Upper lobe of left lung (tissue), 6 donors: ENCODE results near the gene KRTAP1-4. TPM values are rescaled to one million over a fixed set of nuclear protein-coding genes. Genes with fewer than 3 reads are reported as not detected.
A peak's percentile ranks its signal among the peaks of the same experiment; 100 is the strongest.
"Not testable (repeated sequence)": the region's sequence is repeated elsewhere in the genome, so short reads cannot be mapped to it uniquely, and the experiment has no call there.

Experiments
- ATAC-seq, 2 donors: fragments of 200-7000 bp; cut with Tn5 transposase; one replicate each; pipeline ENCODE4 v1.9.1; 2022; ENCODE audit warnings: mild to moderate bottlenecking in 2 of 2, moderate library complexity in 2 of 2; ENCODE audit not compliant: low FRiP score in 2 of 2
- DNase-seq, 2 donors: peaks; one replicate each; pipeline ENCODE4 v3.0.0-alpha.2; 2019 to 2020
- H3K27ac ChIP-seq, 4 donors: fragments of 200-600 bp; sonication (generic); one replicate each; pipeline ENCODE4 v1.5.1; 2016 to 2019
- H3K27me3 ChIP-seq, 4 donors: fragments of 200-600 bp; sonication (generic); one replicate each; pipeline ENCODE4 v1.5.1; 2017 to 2019
- H3K36me3 ChIP-seq, 4 donors: fragments of 200-600 bp; sonication (generic); one replicate each; pipeline ENCODE4 v1.5.1; 2016 to 2019
- H3K4me1 ChIP-seq, 4 donors: fragments of 200-600 bp; sonication (generic); one replicate each; pipeline ENCODE4 v1.5.1; 2018 to 2019
- H3K4me3 ChIP-seq, 4 donors: fragments of 200-600 bp; sonication (generic); one replicate each; pipeline ENCODE4 v1.5.1; 2017 to 2019; ENCODE audit warnings: mild to moderate bottlenecking in 2 of 4, moderate library complexity in 1 of 4
- H3K9me3 ChIP-seq, 4 donors: fragments of 200-600 bp; sonication (generic); one replicate each; pipeline ENCODE4 v1.5.1; 2018 to 2019
- EP300 ChIP-seq, 4 donors: sonication (generic); formaldehyde crosslinking; IDR thresholded peaks; one replicate each; pipeline ENCODE4 v1.5.1; 2017; ENCODE audit warnings: antibody characterized with exemption in 4 of 4, control low read depth in 2 of 4
- POLR2A ChIP-seq, 4 donors: fragments of 450-650 bp; IDR thresholded peaks; one replicate each; pipeline ENCODE4 v1.5.1; 2016 to 2017; ENCODE audit warnings: antibody characterized with exemption in 4 of 4, mild to moderate bottlenecking in 2 of 4
- POLR2AphosphoS5 ChIP-seq, 2 donors: sonication (generic); formaldehyde crosslinking; IDR thresholded peaks; one replicate each; pipeline ENCODE4 v1.5.1; 2017; ENCODE audit warnings: antibody characterized with exemption in 2 of 2
- WGBS, 2 donors: methylation state at CpG; one replicate each; pipeline ENCODE4 v1.1.5; 2017 to 2018; 5-methylcytosine and 5-hydroxymethylcytosine counted together
- total RNA-seq, 6 donors: library from RNA; depleted of rRNA in 4 of 6; stranded (reverse); fragments of >200 nt in 4 of 6; gene quantifications; one replicate each; pipeline versions ENCODE4 v1.1.0 to v1.2.1, GENCODE V29; 2016 to 2021
- TF ChIP-seq, protein P1 (sequence below), 6 experiments: fragments of 450-650 bp in 4 of 6; fragments of 200-600 bp in 2 of 6; sonication (generic) in 2 of 6; IDR thresholded peaks; one replicate each; pipeline ENCODE4 v1.5.1; 2016 to 2019; ENCODE audit warnings: antibody characterized with exemption in 6 of 6
- donor health status: DM: no; HTN: no; CAD: no; lungs with moderate emphysema.
- donor health status: DM: no; HTN: yes; CAD: no; lungs with severe emphysema.

Gene KRTAP1-4
- total RNA-seq, 6 donors from 2014 or later, result not detected

DNA sequence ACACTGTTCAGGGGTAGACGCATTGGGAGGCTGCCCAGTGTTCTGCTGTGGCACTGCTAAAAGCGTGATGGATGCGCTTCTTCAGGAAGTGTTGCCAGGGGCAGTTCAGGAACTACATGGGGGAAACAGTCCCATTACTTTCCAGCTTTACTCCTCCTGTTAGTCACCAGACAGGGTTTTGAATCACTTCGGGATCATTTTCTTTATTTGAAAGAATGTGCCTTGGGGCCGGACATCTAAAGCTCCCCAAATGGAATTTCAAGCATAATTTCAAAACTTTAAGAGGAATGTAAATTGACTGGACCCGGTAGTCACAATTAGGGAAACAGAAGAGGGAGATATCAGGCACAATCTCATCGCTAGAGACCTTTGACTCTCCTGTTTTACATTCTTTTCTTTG is 18.4 kb upstream of the KRTAP1-4 start:
- WGBS, 2 donors, result 66 to 69% methylated on average over 7 of the region's 7 CpGs

DNA sequence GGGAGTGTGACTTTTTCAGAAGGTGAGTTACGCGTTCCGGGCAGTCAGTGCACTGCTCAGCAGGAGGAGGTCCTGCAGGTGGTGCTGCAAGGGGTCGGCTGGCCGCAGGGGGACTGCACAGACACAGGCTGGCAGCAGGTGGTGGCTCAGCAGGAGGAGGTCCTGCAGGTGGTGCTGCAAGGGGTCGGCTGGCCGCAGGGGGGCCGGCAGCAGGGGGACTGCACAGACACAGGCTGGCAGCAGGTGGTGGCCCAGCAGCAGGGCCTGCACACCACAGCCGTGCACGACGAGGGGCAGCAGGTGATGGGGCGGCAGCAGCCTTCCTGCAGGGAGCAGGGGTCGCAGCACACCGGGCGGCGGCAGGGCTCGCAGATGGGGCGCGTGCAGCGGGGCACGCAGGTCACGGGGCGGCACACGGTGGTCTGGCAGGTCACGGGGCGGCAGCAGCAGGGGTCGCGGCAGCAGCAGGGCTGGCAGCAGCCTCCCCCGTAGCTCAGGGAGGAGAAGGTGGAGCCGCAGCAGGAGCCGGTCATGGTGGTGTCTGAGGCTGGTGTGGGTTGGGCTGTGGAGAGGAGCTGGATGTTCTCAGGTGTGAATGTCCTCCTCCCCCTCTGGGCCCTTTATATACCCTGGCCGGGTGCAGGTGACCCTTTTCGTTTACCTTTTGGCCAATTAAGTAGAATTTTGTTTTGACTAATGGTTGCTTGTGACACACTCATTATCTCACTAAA is 16.9 kb upstream of the KRTAP1-4 start, which contains the start of gene KRTAP2-1:
Gene KRTAP2-1, minus strand, starts transcription at position 582 of the 731 bp plus-strand sequence. Its CDS starts 49 bp downstream, at position 533.
- H3K4me3 ChIP-seq, H3K4me1 ChIP-seq, H3K27ac ChIP-seq, H3K27me3 ChIP-seq, H3K9me3 ChIP-seq, H3K36me3 ChIP-seq: not testable (repeated sequence)
- 50 to 77% methylated on average over 5 to 7 of the region's 33 CpGs for WGBS, 2 donors
- ATAC-seq (peak in 1 of 2 donors; percentile 26), DNase-seq (peak in 1 of 2 donors; percentile 19)

More for the DNA sequence above, 18.4 kb upstream of the KRTAP1-4 start:
- Histone ChIP-seq H3K9me3 (no peaks in the 10 kb centered on the region), H3K4me1 (no peaks in the 10 kb centered on the region), H3K27ac (no peak overlapping the region), H3K36me3 (no peaks in the 10 kb centered on the region), H3K27me3 (no peaks in the 10 kb centered on the region), H3K4me3 (no peak overlapping the region)
- DNase-seq (no peak), ATAC-seq (no peak)
- TF ChIP-seq POLR2AphosphoS5 (IDR thresholded peaks at IDR 0.05) (no peak), EP300 (IDR thresholded peaks at IDR 0.05) (no peak), POLR2A (IDR thresholded peaks at IDR 0.05) (no peak)
- TF ChIP-seq, protein P1, sequence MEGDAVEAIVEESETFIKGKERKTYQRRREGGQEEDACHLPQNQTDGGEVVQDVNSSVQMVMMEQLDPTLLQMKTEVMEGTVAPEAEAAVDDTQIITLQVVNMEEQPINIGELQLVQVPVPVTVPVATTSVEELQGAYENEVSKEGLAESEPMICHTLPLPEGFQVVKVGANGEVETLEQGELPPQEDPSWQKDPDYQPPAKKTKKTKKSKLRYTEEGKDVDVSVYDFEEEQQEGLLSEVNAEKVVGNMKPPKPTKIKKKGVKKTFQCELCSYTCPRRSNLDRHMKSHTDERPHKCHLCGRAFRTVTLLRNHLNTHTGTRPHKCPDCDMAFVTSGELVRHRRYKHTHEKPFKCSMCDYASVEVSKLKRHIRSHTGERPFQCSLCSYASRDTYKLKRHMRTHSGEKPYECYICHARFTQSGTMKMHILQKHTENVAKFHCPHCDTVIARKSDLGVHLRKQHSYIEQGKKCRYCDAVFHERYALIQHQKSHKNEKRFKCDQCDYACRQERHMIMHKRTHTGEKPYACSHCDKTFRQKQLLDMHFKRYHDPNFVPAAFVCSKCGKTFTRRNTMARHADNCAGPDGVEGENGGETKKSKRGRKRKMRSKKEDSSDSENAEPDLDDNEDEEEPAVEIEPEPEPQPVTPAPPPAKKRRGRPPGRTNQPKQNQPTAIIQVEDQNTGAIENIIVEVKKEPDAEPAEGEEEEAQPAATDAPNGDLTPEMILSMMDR (IDR thresholded peaks at IDR 0.05), result no peak

DNA sequence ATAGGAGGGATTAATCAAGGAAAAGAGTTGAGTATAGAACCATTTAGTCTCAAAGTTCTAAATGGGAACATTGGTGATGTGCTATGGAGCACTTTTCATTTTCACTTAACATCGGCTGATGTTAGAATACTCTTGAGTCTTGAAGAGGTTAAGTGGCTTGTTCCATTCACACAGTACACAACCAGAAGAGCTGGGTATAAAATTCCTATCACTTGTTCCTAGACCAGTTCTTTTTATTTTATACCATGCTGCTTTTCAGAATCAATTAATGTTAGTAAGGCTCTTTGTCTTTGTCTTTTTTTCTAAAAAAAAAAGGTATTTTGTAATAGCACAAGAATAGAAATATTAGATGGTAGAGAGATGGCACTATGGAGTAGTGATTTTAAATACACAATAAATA is 13.0 kb upstream of the KRTAP1-4 start:
- Histone ChIP-seq H3K36me3 (no peaks in the 10 kb centered on the region), H3K4me3 (no peak overlapping the region), H3K9me3 (no peaks in the 10 kb centered on the region), H3K4me1 (no peaks in the 10 kb centered on the region), H3K27me3 (no peaks in the 10 kb centered on the region), H3K27ac (no peak overlapping the region)
- ATAC-seq, result no peak
- TF ChIP-seq EP300 (IDR thresholded peaks at IDR 0.05) (no peak), POLR2AphosphoS5 (IDR thresholded peaks at IDR 0.05) (no peak), POLR2A (IDR thresholded peaks at IDR 0.05) (no peak)
- TF ChIP-seq, protein P1 (IDR thresholded peaks at IDR 0.05), result no peak
- no peak for DNase-seq
- 87 to 97% methylated on average over 1 of the region's 1 CpG for WGBS, 2 donors

DNA sequence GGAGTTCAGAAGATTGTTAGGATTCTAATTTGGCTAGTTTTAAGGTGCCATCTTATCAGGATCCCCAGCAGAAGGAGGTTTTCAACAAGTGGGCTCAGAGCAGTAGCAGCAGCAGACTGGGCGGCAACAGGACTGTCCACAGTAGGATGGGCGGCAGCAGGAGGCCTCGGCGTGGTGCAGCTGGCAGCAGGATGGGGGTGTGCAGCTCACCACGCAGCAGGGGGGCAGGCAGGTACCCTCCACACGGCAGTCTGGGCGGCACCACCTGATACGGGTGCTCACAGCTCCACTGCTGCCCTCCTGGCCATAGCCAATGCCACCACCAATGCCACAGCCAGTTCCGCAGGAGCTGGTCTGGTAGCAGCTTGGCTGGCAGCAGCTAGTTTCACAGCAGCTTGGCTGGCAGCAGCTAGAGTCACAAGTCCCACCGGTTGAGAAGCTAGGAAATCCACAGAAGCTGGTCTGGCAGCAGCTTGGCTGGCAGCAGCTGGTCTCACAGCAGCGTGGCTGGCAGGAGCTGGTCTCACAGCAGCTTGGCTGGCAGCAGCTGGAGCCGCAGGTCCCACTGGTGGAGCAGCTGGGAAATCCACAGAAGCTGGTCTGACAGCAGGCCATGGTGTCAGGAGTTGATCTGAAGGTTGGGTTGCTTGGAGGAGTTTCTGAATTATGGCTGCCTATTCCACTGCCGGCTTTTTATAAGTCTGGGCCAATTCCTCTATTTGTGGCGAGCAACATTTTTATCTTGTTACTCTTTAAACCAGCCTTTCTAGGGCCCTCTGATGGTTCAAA is 11.0 kb upstream of the KRTAP1-4 start, which contains the start of gene KRTAP1-1:
Gene KRTAP1-1, minus strand, starts transcription at position 668 of the 789 bp plus-strand sequence. Its CDS starts 53 bp downstream, at position 615.
- not testable (repeated sequence) for H3K9me3 ChIP-seq, H3K4me1 ChIP-seq, H3K36me3 ChIP-seq, H3K27me3 ChIP-seq, H3K27ac ChIP-seq, H3K4me3 ChIP-seq
- ATAC-seq, result peak in 1 of 2 donors; percentile 37
- 83 to 93% methylated on average over 7 to 12 of the region's 14 CpGs for WGBS, 2 donors
- peak in 1 of 2 donors; percentile 66 for DNase-seq

DNA sequence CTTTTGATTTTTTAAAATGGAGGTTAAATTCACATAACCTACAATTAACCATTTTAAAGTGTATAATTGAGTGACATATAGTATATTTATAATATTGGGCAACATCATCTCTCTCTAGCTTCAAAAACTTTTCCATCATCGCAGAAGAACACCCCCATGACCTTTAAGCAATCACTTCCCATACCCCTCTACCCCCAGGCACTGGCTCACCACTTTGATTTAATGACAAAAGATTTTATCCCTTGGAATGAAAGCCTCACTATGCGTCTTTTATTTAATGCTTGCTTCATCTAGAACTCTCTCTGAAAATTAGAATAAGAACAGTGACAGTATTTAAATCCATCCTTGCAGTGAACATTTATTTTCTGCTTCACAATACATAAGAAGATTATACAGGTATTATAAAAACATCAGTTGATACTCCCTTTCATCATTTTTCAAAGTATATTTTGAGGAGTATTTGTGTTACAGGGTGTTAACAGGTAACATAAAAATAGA is 7.9 kb upstream of the KRTAP1-4 start:
- TF ChIP-seq, protein P1 (IDR thresholded peaks at IDR 0.05), result no peak
- TF ChIP-seq EP300 (IDR thresholded peaks at IDR 0.05) (no peak), POLR2A (IDR thresholded peaks at IDR 0.05) (no peak), POLR2AphosphoS5 (IDR thresholded peaks at IDR 0.05) (no peak)
- 75 to 82% methylated on average over 2 of the region's 2 CpGs for WGBS, 2 donors
- no peaks in the 10 kb centered on the region for H3K36me3 ChIP-seq
- H3K9me3 ChIP-seq, result no peaks in the 10 kb centered on the region
- no peak for DNase-seq
- H3K27me3 ChIP-seq, result no peaks in the 10 kb centered on the region
- H3K27ac ChIP-seq, result no peak overlapping the region
- no peak for ATAC-seq
- H3K4me3 ChIP-seq, result no peak overlapping the region
- no peaks in the 10 kb centered on the region for H3K4me1 ChIP-seq

DNA sequence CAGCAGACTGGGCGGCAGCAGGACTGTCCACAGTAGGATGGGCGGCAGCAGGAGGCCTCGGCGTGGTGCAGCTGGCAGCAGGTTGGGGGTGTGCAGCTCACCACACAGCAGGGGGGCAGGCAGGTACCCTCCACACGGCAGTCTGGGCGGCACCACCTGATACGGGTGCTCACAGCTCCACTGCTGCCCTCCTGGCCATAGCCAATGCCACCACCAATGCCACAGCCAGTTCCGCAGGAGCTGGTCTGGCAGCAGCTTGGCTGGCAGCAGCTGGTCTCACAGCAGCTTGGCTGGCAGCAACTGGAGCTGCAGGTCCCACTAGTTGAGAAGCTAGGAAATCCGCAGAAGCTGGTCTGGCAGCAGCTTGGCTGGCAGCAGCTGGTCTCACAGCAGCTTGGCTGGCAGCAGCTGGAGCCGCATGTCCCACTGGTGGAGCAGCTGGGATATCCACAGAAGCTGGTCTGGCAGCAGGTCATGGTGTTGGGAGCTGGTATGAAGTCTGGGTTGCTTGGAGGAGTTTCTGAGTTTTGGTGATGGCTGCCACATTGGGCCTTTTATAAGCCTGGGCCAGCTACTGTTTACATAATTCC is 4.4 kb upstream of the KRTAP1-4 start, which contains the start of gene KRTAP1-3:
Gene KRTAP1-3, minus strand, starts transcription at position 529 of the 590 bp plus-strand sequence. Its CDS starts 53 bp downstream, at position 476.
- H3K27ac ChIP-seq, H3K4me3 ChIP-seq, H3K9me3 ChIP-seq, H3K36me3 ChIP-seq, ATAC-seq, H3K27me3 ChIP-seq, H3K4me1 ChIP-seq: not testable (repeated sequence)
- 88 to 89% methylated on average over 7 to 9 of the region's 10 CpGs for WGBS, 2 donors
- DNase-seq, result peak in 1 of 2 donors; percentile 61
